ENCODE data around the gene USPL1. TPM values are rescaled to one million over a fixed set of nuclear protein-coding genes. Genes with fewer than 3 reads are reported as not detected.

Gene USPL1
- total and polyA plus RNA-seq, 2 of the 13 experiments (the other 11 are each of a cell fraction or from before 2014, with no cell fraction given), result 13.7 to 15.9 TPM

DNA sequence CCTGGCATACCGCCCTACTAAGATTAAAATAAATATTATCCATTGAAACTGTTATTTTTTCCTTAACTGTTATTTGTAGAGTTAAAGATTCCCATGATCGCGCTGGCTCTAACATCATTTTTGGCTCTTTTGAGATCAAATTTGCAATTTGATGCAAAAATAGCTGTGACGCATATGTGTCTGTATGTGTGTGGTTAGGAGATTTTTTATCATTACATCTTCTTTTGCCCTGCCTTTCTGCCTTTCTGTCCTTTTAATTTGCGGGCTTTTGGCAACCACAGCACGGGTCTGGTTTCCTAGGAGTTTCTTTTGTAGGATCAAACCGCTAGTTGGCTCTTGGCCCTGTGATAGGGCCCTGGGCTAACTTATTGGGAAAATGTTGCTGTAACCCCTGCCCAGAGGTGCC is 80.3 kb downstream of the USPL1 start:
- no peaks in the 10 kb centered on the region for H3K79me2 ChIP-seq (ENCODE audit: insufficient read depth, low read length)
- no peak overlapping the region for H3K4me3 ChIP-seq (replicated peaks in 1 of 3; ENCODE audit: insufficient read depth in 1 of 3, low read depth in 2 of 3, low read length in 3 of 3)
- in situ Hi-C loops (cut with HindIII; ENCODE audit: extremely low pct_ligation_motif_present, low pct_unique_long_range_greater_than_20kb) (no loop called here), intact Hi-C loops (cut with micrococcal nuclease; ENCODE audit: unreplicated experiment) (no loop called here)
- no peak for DNase-seq (ENCODE audit: low spot score)
- H3K4me2 ChIP-seq (ENCODE audit: low read depth, low read length), result no peak overlapping the region
- ATAC-seq, result no peak
- no peak overlapping the region for H3K9ac ChIP-seq (ENCODE audit: insufficient read depth, low read depth, low read length)
- POLR2A ChIA-PET, result no interaction called here
- no peaks in the 10 kb centered on the region for H3K4me1 ChIP-seq (ENCODE audit: insufficient read depth, low read length)
- TF ChIP-seq ZNF772 (CRISPR knock-in tag; IDR thresholded peaks at IDR 0.05), result no peak
- TF ChIP-seq NFKBIZ (CRISPR knock-in tag; IDR thresholded peaks at IDR 0.05), result no peak
- no peak for TF ChIP-seq BRD4 (CRISPR knock-in tag; IDR thresholded peaks at IDR 0.05)
- H3K27ac ChIP-seq (ENCODE audit: extremely low read length, insufficient read depth, low read length), result no peak overlapping the region
- BruUV-seq (replicated peaks), result no TSS peak
- H2AFZ ChIP-seq (ENCODE audit: low read length), result no peak overlapping the region
- no peak for FAIRE-seq
- no peaks in the 10 kb centered on the region for H4K20me1 ChIP-seq (ENCODE audit: insufficient read depth, low read length)
- WGBS (ENCODE audit: low lambda C conversion rate), result 34% methylated on average over 7 of the region's 7 CpGs
- H3K9me3 ChIP-seq (ENCODE audit: low read length), result no peaks in the 10 kb centered on the region
- peaks cover 0 to 23% of the 10 kb centered on the region in 2 experiments; a peak in 2 of 5 replicates for H3K27me3 ChIP-seq (ENCODE audit: control insufficient read depth in 1 of 2, insufficient read depth in 2 of 2, low read length in 2 of 2)
- CTCF ChIA-PET (ENCODE audit: low intra/inter-chr PET ratio, low total read pairs), result no interaction called here
- H3K36me3 ChIP-seq (replicated peaks in 1 of 2; ENCODE audit: control insufficient read depth in 1 of 2, insufficient read depth in 2 of 2, low read length in 2 of 2), result no peaks in the 10 kb centered on the region

DNA sequence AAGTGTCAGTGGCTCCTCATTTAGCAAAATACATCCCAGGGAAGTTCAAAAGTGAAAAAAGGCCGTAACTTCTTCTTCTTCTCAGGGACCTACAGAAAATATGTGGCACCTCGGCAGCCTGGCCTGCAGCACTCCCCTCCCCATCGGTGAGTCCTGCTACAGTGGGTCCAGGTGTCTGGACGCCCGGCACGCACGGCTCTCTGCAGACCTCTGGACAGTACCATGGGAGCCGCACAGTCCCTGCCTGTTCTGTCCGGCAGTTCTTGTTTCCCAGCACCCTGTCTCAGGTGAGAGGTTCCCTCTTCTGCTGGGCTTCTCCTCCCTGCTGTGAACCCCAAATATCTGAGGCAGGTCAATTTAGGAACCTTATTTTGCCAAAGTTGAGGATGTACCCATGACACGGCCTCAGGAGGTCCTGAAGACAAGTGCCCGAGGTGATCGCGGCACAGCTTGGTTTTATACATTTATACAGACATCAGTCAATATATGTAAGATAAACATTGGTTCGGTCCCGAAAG is 80.8 kb downstream of the USPL1 start:
- H3K4me1 ChIP-seq (ENCODE audit: insufficient read depth, low read length), result no peaks in the 10 kb centered on the region
- in situ Hi-C loops (cut with HindIII; ENCODE audit: extremely low pct_ligation_motif_present, low pct_unique_long_range_greater_than_20kb), result no loop called here
- no peaks in the 10 kb centered on the region for H3K79me2 ChIP-seq (ENCODE audit: insufficient read depth, low read length)
- H3K36me3 ChIP-seq (replicated peaks in 1 of 2; ENCODE audit: control insufficient read depth in 1 of 2, insufficient read depth in 2 of 2, low read length in 2 of 2), result no peaks in the 10 kb centered on the region
- H3K27ac ChIP-seq (ENCODE audit: extremely low read length, insufficient read depth, low read length), result no peak overlapping the region
- H4K20me1 ChIP-seq (ENCODE audit: insufficient read depth, low read length), result no peaks in the 10 kb centered on the region
- intact Hi-C loops (cut with micrococcal nuclease; ENCODE audit: unreplicated experiment), result no loop called here
- H3K9ac ChIP-seq (ENCODE audit: insufficient read depth, low read depth, low read length), result no peak overlapping the region
- POLR2A ChIA-PET, result no interaction called here
- no peaks in the 10 kb centered on the region for H3K9me3 ChIP-seq (ENCODE audit: low read length)
- no TSS peak for BruUV-seq (replicated peaks)
- DNase-seq (ENCODE audit: low spot score) (no peak), ATAC-seq (peak; percentile 35; the same call in 1 of the 3 replicates), FAIRE-seq (no peak)
- TF ChIP-seq FOXM1 (CRISPR knock-in tag; IDR thresholded peaks at IDR 0.05), result no peak
- peaks cover 0 to 23% of the 10 kb centered on the region in 2 experiments; a peak in 2 of 5 replicates for H3K27me3 ChIP-seq (ENCODE audit: control insufficient read depth in 1 of 2, insufficient read depth in 2 of 2, low read length in 2 of 2)
- no peak overlapping the region for H2AFZ ChIP-seq (ENCODE audit: low read length)
- CTCF ChIA-PET (ENCODE audit: low intra/inter-chr PET ratio, low total read pairs), result no interaction called here
- H3K4me3 ChIP-seq (replicated peaks in 1 of 3; ENCODE audit: insufficient read depth in 1 of 3, low read depth in 2 of 3, low read length in 3 of 3), result no peak overlapping the region
- no peak overlapping the region for H3K4me2 ChIP-seq (ENCODE audit: low read depth, low read length)
- whole genome bisulfite sequencing (ENCODE audit: low lambda C conversion rate), result 62% methylated on average over 8 of the region's 15 CpGs
